ENCODE data around the gene ROR2.

GRCh38 chr9:91972076-91972626 lies 22.1 kb upstream of the ROR2 start:
- TF ChIP-seq CTCF (conservative IDR thresholded peaks at IDR 0.05; ENCODE audit: low read depth in 2 of 2) (no peak), JUNB (IDR thresholded peaks at IDR 0.05; ENCODE audit: unreplicated experiment) (no peak), EZH2 (IDR thresholded peaks at IDR 0.05; ENCODE audit: low read depth, unreplicated experiment) (no peak), POLR2AphosphoS5 (IDR thresholded peaks at IDR 0.05; ENCODE audit: low read depth) (no peak), EZH2phosphoT487 (IDR thresholded peaks at IDR 0.05; ENCODE audit: unreplicated experiment) (no peak), ZNF114 (CRISPR knock-in tag; IDR thresholded peaks at IDR 0.05) (no peak), CREB1 (CRISPR knock-in tag; IDR thresholded peaks at IDR 0.05; ENCODE audit: low read depth) (no peak), NANOG (IDR thresholded peaks at IDR 0.05; ENCODE audit: borderline replicate concordance) (no peak), ZNF331 (CRISPR knock-in tag; IDR thresholded peaks at IDR 0.05; ENCODE audit: low read depth) (no peak), STAT1 (IDR thresholded peaks at IDR 0.05; ENCODE audit: unreplicated experiment) (no peak)
- TF ChIP-seq, protein P1, sequence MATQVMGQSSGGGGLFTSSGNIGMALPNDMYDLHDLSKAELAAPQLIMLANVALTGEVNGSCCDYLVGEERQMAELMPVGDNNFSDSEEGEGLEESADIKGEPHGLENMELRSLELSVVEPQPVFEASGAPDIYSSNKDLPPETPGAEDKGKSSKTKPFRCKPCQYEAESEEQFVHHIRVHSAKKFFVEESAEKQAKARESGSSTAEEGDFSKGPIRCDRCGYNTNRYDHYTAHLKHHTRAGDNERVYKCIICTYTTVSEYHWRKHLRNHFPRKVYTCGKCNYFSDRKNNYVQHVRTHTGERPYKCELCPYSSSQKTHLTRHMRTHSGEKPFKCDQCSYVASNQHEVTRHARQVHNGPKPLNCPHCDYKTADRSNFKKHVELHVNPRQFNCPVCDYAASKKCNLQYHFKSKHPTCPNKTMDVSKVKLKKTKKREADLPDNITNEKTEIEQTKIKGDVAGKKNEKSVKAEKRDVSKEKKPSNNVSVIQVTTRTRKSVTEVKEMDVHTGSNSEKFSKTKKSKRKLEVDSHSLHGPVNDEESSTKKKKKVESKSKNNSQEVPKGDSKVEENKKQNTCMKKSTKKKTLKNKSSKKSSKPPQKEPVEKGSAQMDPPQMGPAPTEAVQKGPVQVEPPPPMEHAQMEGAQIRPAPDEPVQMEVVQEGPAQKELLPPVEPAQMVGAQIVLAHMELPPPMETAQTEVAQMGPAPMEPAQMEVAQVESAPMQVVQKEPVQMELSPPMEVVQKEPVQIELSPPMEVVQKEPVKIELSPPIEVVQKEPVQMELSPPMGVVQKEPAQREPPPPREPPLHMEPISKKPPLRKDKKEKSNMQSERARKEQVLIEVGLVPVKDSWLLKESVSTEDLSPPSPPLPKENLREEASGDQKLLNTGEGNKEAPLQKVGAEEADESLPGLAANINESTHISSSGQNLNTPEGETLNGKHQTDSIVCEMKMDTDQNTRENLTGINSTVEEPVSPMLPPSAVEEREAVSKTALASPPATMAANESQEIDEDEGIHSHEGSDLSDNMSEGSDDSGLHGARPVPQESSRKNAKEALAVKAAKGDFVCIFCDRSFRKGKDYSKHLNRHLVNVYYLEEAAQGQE (IDR thresholded peaks at IDR 0.05; ENCODE audit: unreplicated experiment): no peak
- TF ChIP-seq, protein P2, sequence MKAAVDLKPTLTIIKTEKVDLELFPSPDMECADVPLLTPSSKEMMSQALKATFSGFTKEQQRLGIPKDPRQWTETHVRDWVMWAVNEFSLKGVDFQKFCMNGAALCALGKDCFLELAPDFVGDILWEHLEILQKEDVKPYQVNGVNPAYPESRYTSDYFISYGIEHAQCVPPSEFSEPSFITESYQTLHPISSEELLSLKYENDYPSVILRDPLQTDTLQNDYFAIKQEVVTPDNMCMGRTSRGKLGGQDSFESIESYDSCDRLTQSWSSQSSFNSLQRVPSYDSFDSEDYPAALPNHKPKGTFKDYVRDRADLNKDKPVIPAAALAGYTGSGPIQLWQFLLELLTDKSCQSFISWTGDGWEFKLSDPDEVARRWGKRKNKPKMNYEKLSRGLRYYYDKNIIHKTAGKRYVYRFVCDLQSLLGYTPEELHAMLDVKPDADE (IDR thresholded peaks at IDR 0.05): no peak
- TF ChIP-seq, protein P3, sequence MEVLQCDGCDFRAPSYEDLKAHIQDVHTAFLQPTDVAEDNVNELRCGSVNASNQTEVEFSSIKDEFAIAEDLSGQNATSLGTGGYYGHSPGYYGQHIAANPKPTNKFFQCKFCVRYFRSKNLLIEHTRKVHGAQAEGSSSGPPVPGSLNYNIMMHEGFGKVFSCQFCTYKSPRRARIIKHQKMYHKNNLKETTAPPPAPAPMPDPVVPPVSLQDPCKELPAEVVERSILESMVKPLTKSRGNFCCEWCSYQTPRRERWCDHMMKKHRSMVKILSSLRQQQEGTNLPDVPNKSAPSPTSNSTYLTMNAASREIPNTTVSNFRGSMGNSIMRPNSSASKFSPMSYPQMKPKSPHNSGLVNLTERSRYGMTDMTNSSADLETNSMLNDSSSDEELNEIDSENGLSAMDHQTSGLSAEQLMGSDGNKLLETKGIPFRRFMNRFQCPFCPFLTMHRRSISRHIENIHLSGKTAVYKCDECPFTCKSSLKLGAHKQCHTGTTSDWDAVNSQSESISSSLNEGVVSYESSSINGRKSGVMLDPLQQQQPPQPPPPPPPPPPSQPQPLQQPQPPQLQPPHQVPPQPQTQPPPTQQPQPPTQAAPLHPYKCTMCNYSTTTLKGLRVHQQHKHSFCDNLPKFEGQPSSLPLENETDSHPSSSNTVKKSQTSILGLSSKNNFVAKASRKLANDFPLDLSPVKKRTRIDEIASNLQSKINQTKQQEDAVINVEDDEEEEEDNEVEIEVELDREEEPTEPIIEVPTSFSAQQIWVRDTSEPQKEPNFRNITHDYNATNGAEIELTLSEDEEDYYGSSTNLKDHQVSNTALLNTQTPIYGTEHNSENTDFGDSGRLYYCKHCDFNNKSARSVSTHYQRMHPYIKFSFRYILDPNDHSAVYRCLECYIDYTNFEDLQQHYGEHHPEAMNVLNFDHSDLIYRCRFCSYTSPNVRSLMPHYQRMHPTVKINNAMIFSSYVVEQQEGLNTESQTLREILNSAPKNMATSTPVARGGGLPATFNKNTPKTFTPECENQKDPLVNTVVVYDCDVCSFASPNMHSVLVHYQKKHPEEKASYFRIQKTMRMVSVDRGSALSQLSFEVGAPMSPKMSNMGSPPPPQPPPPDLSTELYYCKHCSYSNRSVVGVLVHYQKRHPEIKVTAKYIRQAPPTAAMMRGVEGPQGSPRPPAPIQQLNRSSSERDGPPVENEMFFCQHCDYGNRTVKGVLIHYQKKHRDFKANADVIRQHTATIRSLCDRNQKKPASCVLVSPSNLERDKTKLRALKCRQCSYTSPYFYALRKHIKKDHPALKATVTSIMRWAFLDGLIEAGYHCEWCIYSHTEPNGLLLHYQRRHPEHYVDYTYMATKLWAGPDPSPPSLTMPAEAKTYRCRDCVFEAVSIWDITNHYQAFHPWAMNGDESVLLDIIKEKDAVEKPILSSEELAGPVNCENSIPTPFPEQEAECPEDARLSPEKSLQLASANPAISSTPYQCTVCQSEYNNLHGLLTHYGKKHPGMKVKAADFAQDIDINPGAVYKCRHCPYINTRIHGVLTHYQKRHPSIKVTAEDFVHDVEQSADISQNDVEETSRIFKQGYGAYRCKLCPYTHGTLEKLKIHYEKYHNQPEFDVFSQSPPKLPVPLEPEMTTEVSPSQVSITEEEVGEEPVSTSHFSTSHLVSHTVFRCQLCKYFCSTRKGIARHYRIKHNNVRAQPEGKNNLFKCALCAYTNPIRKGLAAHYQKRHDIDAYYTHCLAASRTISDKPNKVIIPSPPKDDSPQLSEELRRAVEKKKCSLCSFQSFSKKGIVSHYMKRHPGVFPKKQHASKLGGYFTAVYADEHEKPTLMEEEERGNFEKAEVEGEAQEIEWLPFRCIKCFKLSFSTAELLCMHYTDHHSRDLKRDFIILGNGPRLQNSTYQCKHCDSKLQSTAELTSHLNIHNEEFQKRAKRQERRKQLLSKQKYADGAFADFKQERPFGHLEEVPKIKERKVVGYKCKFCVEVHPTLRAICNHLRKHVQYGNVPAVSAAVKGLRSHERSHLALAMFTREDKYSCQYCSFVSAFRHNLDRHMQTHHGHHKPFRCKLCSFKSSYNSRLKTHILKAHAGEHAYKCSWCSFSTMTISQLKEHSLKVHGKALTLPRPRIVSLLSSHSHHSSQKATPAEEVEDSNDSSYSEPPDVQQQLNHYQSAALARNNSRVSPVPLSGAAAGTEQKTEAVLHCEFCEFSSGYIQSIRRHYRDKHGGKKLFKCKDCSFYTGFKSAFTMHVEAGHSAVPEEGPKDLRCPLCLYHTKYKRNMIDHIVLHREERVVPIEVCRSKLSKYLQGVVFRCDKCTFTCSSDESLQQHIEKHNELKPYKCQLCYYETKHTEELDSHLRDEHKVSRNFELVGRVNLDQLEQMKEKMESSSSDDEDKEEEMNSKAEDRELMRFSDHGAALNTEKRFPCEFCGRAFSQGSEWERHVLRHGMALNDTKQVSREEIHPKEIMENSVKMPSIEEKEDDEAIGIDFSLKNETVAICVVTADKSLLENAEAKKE (CRISPR knock-in tag; IDR thresholded peaks at IDR 0.05): no peak

Measured in GM23338 (cell line).